ENCODE measurements around the gene DGAT2.
"Not testable (repeated sequence)": the region's sequence is repeated elsewhere in the genome, so short reads cannot be mapped to it uniquely, and the experiment has no call there.

DGAT2 gene

GRCh38 chr11:75768112-75768908 is at the start of gene DGAT2:
DGAT2 (plus strand) TSS chr11:75768778; CDS start chr11:75768992, 214 bp downstream.
- FAIRE-seq (peak; percentile 61), DNase-seq (ENCODE audit: insufficient read length, low spot score) (peak; percentile 80)

- no peak for DNase-seq (ENCODE audit: insufficient read length, low spot score)
- FAIRE-seq: no peak
These were observed 49.0 kb upstream of the DGAT2 start for GRCh38 chr11:75719340-75720239.

GRCh38 chr11:75720639-75721038 is 47.9 kb upstream of the DGAT2 start:
- FAIRE-seq (no peak), DNase-seq (ENCODE audit: insufficient read length, low spot score) (no peak)

- no peak for DNase-seq (ENCODE audit: insufficient read length, low spot score)
- no peak for FAIRE-seq
These were observed 46.5 kb upstream of the DGAT2 start for GRCh38 chr11:75721852-75722668.

GRCh38 chr11:75722669-75723042 is 45.9 kb upstream of the DGAT2 start:
- DNase-seq (ENCODE audit: insufficient read length, low spot score) (no peak), FAIRE-seq (no peak)

GRCh38 chr11:75725547-75726320 is 42.8 kb upstream of the DGAT2 start:
- no peak for FAIRE-seq

GRCh38 chr11:75728992-75729391 is 39.6 kb upstream of the DGAT2 start:
- no peak for DNase-seq (ENCODE audit: insufficient read length, low spot score)
- FAIRE-seq: no peak

More at GRCh38 chr11:75725547-75726320, 42.8 kb upstream of the DGAT2 start:
- no peak for DNase-seq (ENCODE audit: insufficient read length, low spot score)

GRCh38 chr11:75731095-75731494 is 37.5 kb upstream of the DGAT2 start:
- DNase-seq (ENCODE audit: insufficient read length, low spot score) (no peak), FAIRE-seq (no peak)

- FAIRE-seq (no peak), DNase-seq (ENCODE audit: insufficient read length, low spot score) (no peak)
These were observed 35.5 kb upstream of the DGAT2 start for GRCh38 chr11:75733071-75733430.

- no peak for DNase-seq (ENCODE audit: insufficient read length, low spot score)
- FAIRE-seq: no peak
These were observed 35.0 kb upstream of the DGAT2 start for GRCh38 chr11:75733431-75734107.

GRCh38 chr11:75734491-75735180 is 33.9 kb upstream of the DGAT2 start:
- FAIRE-seq: no peak

GRCh38 chr11:75735181-75735845 is 33.3 kb upstream of the DGAT2 start:
- no peak for DNase-seq (ENCODE audit: insufficient read length, low spot score)
- FAIRE-seq: no peak

More at GRCh38 chr11:75734491-75735180, 33.9 kb upstream of the DGAT2 start:
- no peak for DNase-seq (ENCODE audit: insufficient read length, low spot score)

GRCh38 chr11:75737314-75737713 is 31.3 kb upstream of the DGAT2 start:
- DNase-seq (ENCODE audit: insufficient read length, low spot score) (no peak), FAIRE-seq (no peak)

- FAIRE-seq: no peak
- DNase-seq (ENCODE audit: insufficient read length, low spot score): no peak
These were observed 27.9 kb upstream of the DGAT2 start for GRCh38 chr11:75740681-75741080.

GRCh38 chr11:75743159-75743558 is 25.4 kb upstream of the DGAT2 start:
- DNase-seq (ENCODE audit: insufficient read length, low spot score); FAIRE-seq: not testable (repeated sequence)

- FAIRE-seq: no peak
- no peak for DNase-seq (ENCODE audit: insufficient read length, low spot score)
These were observed 24.6 kb upstream of the DGAT2 start for GRCh38 chr11:75743711-75744563.

GRCh38 chr11:75745807-75746206 is 22.8 kb upstream of the DGAT2 start:
- no peak for FAIRE-seq
- no peak for DNase-seq (ENCODE audit: insufficient read length, low spot score)
